ENCODE measurements around the gene BLM. TPM values are rescaled to one million over a fixed set of nuclear protein-coding genes. Genes with fewer than 3 reads are reported as not detected.
A peak's percentile ranks its signal among the peaks of the same experiment; 100 is the strongest.

Gene BLM
- total and polyA plus RNA-seq, 2 of the 13 experiments (the other 11 are each of a cell fraction or from before 2014, with no cell fraction given), result 5.1 to 11.8 TPM

- TF ChIP-seq TFE3 (CRISPR knock-in tag; IDR thresholded peaks at IDR 0.05) (no peak), PRDM15 (CRISPR knock-in tag; IDR thresholded peaks at IDR 0.05) (peak; percentile 67; the same call in 1 of the 2 replicates), FOXP4 (CRISPR knock-in tag; IDR thresholded peaks at IDR 0.05) (peak; percentile 37; the same call in 1 of the 2 replicates), ARID5B (CRISPR knock-in tag; IDR thresholded peaks at IDR 0.05) (0 out of 2 replicates have a peak, but pooled peaks have one; percentile 19), ZNF709 (CRISPR knock-in tag; IDR thresholded peaks at IDR 0.05) (no peak), CERS6 (CRISPR knock-in tag; IDR thresholded peaks at IDR 0.05) (no peak), RXRA (CRISPR knock-in tag; IDR thresholded peaks at IDR 0.05) (0 out of 2 replicates have a peak, but pooled peaks have one; percentile 19), SIX1 (CRISPR knock-in tag; IDR thresholded peaks at IDR 0.05; ENCODE audit: borderline replicate concordance) (peak; percentile 54; the same call in 1 of the 2 replicates), HDAC2 (CRISPR knock-in tag; IDR thresholded peaks at IDR 0.05) (no peak), ZNF235 (CRISPR knock-in tag; IDR thresholded peaks at IDR 0.05; ENCODE audit: borderline replicate concordance) (no peak), CHD4 (IDR thresholded peaks at IDR 0.05; ENCODE audit: borderline replicate concordance, low read length) (no peak), YEATS2 (CRISPR knock-in tag; IDR thresholded peaks at IDR 0.05; ENCODE audit: borderline replicate concordance) (no peak)
Measured at GRCh38 chr15:90859234-90860131, 142.3 kb downstream of the BLM start (continued).

Data from HepG2 (cell line).